Eye (tissue), 1 donor: Measurements from ENCODE around the gene FKBP4.
A peak's percentile ranks its signal among the peaks of the same experiment; 100 is the strongest.

ENCODE experiments used
- DNase-seq: peaks from one replicate; pipeline ENCODE4 v3.0.0-alpha.2; 2015

Gene FKBP4

GRCh38 chr12:2783936-2784600, 10.7 kb upstream of the FKBP4 start:
- DNase-seq: peak; percentile 88

DNA sequence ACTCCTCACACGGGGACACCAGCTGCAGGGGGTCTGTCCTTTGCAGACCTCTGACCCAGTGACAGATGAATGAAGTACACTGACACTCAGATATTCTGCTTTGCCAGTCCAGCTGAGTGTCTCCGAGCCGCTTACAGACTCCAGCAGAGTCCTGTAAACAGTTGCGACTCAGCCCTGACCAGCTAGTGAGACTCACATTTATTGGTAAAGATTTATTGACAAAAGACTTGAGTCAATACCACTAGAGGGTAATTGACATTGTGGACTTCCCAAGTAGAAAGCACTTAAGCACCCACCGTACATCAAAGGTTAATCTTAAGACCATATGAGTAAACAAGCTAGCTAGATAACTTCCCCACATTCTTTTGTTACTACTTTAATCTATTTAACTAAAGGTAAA, 9.8 kb upstream of the FKBP4 start:
- no peak for DNase-seq

GRCh38 chr12:2791089-2791488, 3.7 kb upstream of the FKBP4 start:
- no peak for DNase-seq

DNA sequence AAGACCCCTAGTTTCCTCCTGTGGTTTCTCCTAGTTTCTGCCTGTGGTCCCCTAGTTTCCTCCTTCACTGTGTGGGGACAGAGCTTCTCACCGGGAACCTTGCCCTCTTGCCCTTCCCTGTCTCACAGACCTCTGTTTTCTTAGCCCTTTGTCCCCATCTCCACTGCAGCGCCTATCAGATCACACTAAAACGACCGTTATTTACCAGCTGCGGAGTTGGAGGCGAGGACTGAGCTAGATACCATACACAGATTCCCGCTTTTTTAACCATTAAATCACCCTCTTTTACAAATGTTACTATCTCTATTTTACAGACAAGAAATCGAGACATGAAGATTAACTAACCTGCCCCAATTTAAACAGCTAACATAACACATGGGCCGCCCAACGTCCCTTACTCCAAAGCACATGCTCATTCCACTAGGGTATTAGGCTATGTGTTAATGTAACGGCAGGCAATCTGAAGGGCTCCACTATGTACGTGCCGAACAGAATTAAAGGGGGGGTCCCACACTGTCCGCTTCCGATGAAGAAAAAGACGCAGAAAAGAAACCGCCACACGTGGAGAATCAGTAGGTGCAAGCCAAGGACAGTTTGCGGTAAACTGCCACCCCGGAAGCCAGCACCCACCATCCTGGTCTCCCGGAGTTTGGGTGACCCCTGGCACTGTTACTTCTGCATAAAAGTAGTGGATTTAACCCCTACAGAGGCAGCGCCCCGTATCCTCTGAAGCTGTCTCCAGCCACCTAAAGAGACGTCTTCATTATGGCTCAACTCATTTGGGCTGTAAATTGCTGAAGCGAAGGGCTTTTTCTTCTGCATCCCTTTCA, 1.9 kb upstream of the FKBP4 start:
- peak; percentile 45 for DNase-seq

- no peak for DNase-seq
These were observed 1.2 kb upstream of the FKBP4 start for GRCh38 chr12:2793561-2793960.

DNA sequence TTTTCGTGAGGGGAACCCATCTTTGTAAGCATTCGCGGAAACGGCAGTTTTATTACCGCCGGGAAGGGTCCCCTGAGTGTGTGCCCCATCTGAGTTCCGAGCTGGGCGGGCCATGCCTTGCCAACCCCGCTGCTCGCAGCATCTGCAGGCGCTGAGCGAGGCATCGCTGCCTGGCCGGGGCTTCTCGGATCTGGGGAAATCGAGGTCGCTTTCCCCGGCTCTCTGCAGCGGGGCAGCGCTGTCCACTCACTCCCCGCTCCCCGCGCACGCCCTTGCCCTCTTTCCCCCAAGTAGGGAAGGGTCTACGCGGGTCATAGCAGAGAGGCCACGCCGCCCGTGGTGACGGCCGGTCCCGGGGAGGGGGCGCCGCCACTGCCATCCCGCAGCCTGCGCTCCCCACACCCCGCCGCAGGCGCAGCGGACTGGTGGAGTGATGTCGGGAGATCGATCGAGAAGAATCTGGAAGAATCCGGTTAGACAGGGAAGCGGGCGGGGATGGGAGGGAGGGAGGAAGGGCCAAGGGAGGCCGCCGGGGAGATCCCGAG, 507 bp upstream of the FKBP4 start:
- DNase-seq: no peak

GRCh38 chr12:2795291-2796186, 769 bp downstream of the FKBP4 start:
- peak; percentile 85 for DNase-seq

- DNase-seq: no peak
These were observed 1.5 kb downstream of the FKBP4 start for GRCh38 chr12:2796187-2796666.

GRCh38 chr12:2797721-2798418, 3.1 kb downstream of the FKBP4 start:
- no peak for DNase-seq

GRCh38 chr12:2800046-2800570, 5.3 kb downstream of the FKBP4 start:
- no peak for DNase-seq

DNA sequence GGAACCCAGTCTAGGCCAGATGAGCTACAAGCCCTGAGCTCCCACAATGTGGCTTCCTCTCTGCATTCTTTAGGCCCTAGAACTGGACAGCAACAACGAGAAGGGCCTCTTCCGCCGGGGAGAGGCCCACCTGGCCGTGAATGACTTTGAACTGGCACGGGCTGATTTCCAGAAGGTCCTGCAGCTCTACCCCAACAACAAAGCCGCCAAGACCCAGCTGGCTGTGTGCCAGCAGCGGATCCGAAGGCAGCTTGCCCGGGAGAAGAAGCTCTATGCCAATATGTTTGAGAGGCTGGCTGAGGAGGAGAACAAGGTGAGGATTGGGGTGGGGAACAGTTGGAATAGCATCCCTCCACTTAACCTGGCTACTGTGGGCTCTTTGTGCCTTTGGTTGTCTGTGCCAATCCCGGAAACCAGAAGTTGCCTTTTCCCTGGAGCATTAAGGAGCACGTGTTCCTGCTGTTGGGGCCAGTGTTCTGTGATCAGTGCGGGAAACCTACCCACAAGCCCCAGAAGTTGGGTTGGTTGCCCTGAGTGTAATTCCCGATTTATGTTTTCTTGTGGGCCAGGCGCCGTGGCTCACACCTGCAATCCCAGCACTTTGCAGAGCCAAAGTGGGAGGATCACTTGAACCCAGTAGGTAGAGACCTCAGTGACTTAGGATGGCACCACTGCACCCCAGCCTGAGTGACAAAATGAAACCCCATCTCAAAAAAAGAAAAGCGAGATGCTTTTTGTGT, 6.4 kb downstream of the FKBP4 start:
- no peak for DNase-seq

GRCh38 chr12:2803635-2804392, 9.0 kb downstream of the FKBP4 start:
- DNase-seq: no peak

DNA sequence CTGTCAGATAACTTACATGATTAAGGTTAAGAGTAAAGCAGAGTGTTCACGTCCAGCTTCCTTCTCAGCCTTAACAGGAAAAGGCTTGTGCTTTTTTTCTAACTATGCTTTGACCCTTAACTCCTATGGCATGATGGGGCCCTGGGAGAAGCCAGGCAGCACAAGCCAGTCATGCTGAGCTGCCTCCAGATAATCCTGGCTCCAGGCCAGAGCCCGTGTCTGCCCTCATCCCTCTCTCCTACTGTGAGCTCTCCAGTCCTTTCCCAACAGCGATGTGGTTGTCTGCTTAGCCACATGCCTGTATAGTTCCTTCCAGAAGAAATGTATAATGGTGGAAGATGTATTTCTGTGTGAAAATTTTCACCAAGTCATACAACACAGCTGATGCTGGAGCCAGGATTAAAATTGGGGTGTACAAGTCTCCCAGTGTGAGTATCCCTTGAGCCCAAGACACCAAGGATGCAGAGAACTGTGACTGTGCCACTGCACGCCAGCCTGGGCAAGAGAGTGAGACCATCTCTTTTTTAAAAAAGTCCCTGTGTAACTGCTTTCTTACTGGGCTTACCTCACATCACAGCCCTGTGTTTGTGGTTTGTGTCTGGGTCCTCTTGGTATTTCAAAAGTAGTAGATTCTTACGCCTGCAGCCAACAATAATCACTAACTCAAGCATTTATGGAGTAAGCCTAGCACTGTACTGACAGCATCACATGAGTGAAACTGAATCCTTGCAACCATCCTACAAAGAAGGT, 9.8 kb downstream of the FKBP4 start:
- DNase-seq: peak; percentile 24

GRCh38 chr12:2805143-2805520, 10.4 kb downstream of the FKBP4 start:
- DNase-seq: no peak

DNA sequence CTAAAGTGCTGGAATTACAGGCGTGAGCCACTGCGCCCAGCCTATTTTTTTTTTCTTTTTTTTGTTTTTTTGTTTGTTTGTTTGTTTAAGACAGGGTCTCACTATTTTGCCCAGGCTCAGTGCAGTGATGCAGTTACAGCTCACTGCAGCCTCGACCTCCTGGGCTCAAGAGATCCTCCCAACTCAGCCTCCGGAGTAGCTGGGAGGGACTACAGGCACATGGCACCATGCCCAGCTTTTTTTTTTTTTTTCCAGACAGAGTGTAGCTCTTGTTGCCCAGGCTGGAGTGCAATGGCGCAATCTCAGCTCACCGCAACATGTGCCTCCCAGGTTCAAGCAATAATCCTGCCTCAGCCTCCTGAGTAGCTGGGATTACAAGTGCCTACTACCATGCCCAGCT, 11.9 kb downstream of the FKBP4 start:
- no peak for DNase-seq

DNA sequence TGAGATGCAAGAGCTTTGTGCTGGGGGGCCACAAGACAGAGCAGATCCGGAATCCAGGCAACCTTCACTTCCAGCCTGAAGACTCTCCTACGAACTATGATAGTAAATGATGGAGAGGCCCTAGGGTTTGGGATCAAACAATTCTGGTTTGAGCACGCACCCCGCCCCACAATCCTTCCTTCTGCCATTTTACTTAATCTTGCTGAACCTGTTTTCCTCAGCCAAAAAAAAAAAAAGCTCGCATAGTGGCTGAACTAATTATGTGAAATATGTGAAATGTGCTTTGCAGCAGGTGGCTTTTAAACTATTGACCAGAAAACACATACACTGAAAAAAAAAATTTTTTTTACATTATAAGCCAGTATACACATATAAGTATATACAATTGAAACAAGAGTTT, 17.0 kb downstream of the FKBP4 start:
- DNase-seq: peak; percentile 51

GRCh38 chr12:2812290-2813213, 17.8 kb downstream of the FKBP4 start, which contains the start of gene ITFG2:
ITFG2 (plus strand) TSS chr12:2812668; CDS start chr12:2812761, 93 bp downstream.
- peak; percentile 99 for DNase-seq
